ENCODE data around the gene SMYD1. TPM values are rescaled to one million over a fixed set of nuclear protein-coding genes. Genes with fewer than 3 reads are reported as not detected.

Gene SMYD1
- total and polyA plus RNA-seq, 2 donors (not counting 1 experiment from before 2014, with no cell fraction given): not detected

DNA sequence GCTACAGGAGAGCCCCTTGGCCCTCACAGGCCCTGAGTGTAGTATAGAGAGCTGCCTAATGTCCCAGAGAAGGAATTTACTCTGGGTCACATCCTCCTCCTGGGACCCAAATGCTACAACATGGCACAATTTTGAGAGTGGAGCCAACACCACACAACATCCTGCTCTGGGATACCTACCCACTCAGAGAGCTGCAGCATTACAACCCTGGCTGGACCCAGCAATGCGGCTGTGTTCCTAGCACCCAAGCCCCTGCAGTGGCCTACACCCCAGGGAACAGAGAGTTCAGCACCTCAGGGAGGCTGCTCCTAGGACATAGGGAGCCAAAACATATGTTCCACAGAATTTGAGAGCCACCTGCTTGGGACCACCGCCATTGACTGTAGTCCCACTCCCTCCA lies 79.5 kb downstream of the SMYD1 start:
- Mint-ChIP-seq H3K27me3 (peaks cover 34% of the 10 kb centered on the region), H3K9me3 (ENCODE audit: insufficient read depth) (peaks cover 7% of the 10 kb centered on the region), H3K27ac (no peak overlapping the region), H3K4me1 (no peaks in the 10 kb centered on the region), H3K4me3 (no peak overlapping the region)
- peaks cover 6 to 20% (median 17%) of the 10 kb centered on the region in 3 donors for H3K9me3 ChIP-seq (ENCODE audit: control extremely low read depth in 1 of 3, control insufficient read depth in 2 of 3, insufficient read depth in 1 of 3, low read length in 2 of 3)
- ChIA-PET POLR2A (no interaction called here), CTCF (no interaction called here)
- no peak overlapping the region for H3K9ac ChIP-seq (ENCODE audit: low read length)
- H3K4me1 ChIP-seq (ENCODE audit: control insufficient read depth in 2 of 2, insufficient read depth in 2 of 2, low read length in 2 of 2): no peaks in the 10 kb centered on the region
- no peak overlapping the region for H3K4me2 ChIP-seq (replicated peaks; ENCODE audit: low read depth, low read length, poor library complexity, severe bottlenecking)
- intact Hi-C loops (cut with micrococcal nuclease): no loop called here
- H3K27ac ChIP-seq (ENCODE audit: low read length in 2 of 2): no peak overlapping the region
- no peaks in the 10 kb centered on the region for H3K36me3 ChIP-seq (replicated peaks in 1 of 2; ENCODE audit: control extremely low read depth in 1 of 2, control insufficient read depth in 1 of 2, extremely low read depth in 1 of 2, insufficient read depth in 2 of 2, low read length in 1 of 2)
- TF ChIP-seq, protein P1, sequence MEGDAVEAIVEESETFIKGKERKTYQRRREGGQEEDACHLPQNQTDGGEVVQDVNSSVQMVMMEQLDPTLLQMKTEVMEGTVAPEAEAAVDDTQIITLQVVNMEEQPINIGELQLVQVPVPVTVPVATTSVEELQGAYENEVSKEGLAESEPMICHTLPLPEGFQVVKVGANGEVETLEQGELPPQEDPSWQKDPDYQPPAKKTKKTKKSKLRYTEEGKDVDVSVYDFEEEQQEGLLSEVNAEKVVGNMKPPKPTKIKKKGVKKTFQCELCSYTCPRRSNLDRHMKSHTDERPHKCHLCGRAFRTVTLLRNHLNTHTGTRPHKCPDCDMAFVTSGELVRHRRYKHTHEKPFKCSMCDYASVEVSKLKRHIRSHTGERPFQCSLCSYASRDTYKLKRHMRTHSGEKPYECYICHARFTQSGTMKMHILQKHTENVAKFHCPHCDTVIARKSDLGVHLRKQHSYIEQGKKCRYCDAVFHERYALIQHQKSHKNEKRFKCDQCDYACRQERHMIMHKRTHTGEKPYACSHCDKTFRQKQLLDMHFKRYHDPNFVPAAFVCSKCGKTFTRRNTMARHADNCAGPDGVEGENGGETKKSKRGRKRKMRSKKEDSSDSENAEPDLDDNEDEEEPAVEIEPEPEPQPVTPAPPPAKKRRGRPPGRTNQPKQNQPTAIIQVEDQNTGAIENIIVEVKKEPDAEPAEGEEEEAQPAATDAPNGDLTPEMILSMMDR (IDR thresholded peaks at IDR 0.05): no peak
- no peak for TF ChIP-seq EZH2 (IDR thresholded peaks at IDR 0.05; ENCODE audit: borderline replicate concordance, insufficient read depth, low read depth, low read length, poor library complexity, severe bottlenecking)
- ATAC-seq (ENCODE audit: low read depth) (no peak), DNase-seq (no peak)
- no peaks in the 10 kb centered on the region for H3K79me2 ChIP-seq (ENCODE audit: control insufficient read depth, insufficient read depth, low read length)
- H4K20me1 ChIP-seq (ENCODE audit: control insufficient read depth, insufficient read depth, low read length, poor library complexity, severe bottlenecking): no peaks in the 10 kb centered on the region
- H3K27me3 ChIP-seq (replicated peaks in 1 of 4; ENCODE audit: control extremely low read depth in 1 of 4, control insufficient read depth in 3 of 4, insufficient read depth in 4 of 4, low read length in 3 of 4): peaks cover 0 to 9% (median 3%) of the 10 kb centered on the region in 4 experiments
- WGBS (ENCODE audit: insufficient coverage): 100% methylated on average over 2 of the region's 2 CpGs
- H2AFZ ChIP-seq (ENCODE audit: insufficient read depth, low read depth, low read length, poor library complexity, severe bottlenecking): no peak overlapping the region
- no peak overlapping the region for H3K4me3 ChIP-seq (ENCODE audit: control extremely low read depth in 1 of 5, extremely low read depth in 1 of 5, insufficient read depth in 1 of 5, low read depth in 2 of 5, low read length in 4 of 5)

DNA sequence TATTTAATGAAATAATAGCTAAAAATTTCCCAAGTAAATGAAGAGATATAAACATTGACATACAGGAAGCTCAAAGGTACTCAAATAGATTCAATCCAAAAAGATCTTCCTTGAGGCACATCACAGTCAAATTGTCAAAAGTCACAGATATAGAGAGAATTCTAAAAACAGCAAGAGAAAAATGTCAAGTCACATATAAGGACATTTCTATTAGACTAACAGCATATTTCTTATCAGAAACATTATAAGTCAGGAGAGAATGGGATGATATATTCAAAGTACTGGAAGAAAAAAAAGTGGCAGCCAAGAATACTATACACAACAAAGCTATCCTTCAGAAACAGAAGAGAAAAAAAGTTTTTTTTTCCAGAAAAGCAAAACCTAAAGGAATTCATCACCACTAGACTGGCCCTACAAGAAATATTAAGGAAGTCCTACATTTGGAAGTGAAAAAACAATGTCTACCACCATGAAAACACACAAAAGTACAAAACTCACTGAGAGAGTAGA lies 81.4 kb downstream of the SMYD1 start:
- DNase-seq (no peak), ATAC-seq (ENCODE audit: low read depth) (no peak)
- H3K9me3 ChIP-seq (ENCODE audit: control extremely low read depth in 1 of 3, control insufficient read depth in 2 of 3, insufficient read depth in 1 of 3, low read length in 2 of 3): peaks cover 6 to 30% (median 13%) of the 10 kb centered on the region in 3 donors
- no peak overlapping the region for H2AFZ ChIP-seq (ENCODE audit: insufficient read depth, low read depth, low read length, poor library complexity, severe bottlenecking)
- ChIA-PET POLR2A (no interaction called here), CTCF (no interaction called here)
- no peak overlapping the region for H3K4me3 Mint-ChIP-seq
- no peaks in the 10 kb centered on the region for H3K4me1 ChIP-seq (ENCODE audit: control insufficient read depth in 2 of 2, insufficient read depth in 2 of 2, low read length in 2 of 2)
- peaks cover 17% of the 10 kb centered on the region for H3K9me3 Mint-ChIP-seq (ENCODE audit: insufficient read depth)
- peaks cover 0 to 9% (median 2%) of the 10 kb centered on the region in 4 experiments for H3K27me3 ChIP-seq (replicated peaks in 1 of 4; ENCODE audit: control extremely low read depth in 1 of 4, control insufficient read depth in 3 of 4, insufficient read depth in 4 of 4, low read length in 3 of 4)
- H4K20me1 ChIP-seq (ENCODE audit: control insufficient read depth, insufficient read depth, low read length, poor library complexity, severe bottlenecking): no peaks in the 10 kb centered on the region
- intact Hi-C loops (cut with micrococcal nuclease): no loop called here
- no peaks in the 10 kb centered on the region for H3K4me1 Mint-ChIP-seq
- H3K27me3 Mint-ChIP-seq: peaks cover 28% of the 10 kb centered on the region
- H3K27ac ChIP-seq (ENCODE audit: low read length in 2 of 2): no peak overlapping the region
- H3K4me3 ChIP-seq (ENCODE audit: control extremely low read depth in 1 of 5, extremely low read depth in 1 of 5, insufficient read depth in 1 of 5, low read depth in 2 of 5, low read length in 4 of 5): no peak overlapping the region
- no peak overlapping the region for H3K9ac ChIP-seq (ENCODE audit: low read length)
- H3K27ac Mint-ChIP-seq: no peak overlapping the region
- H3K4me2 ChIP-seq (replicated peaks; ENCODE audit: low read depth, low read length, poor library complexity, severe bottlenecking): no peak overlapping the region
- TF ChIP-seq EZH2 (IDR thresholded peaks at IDR 0.05; ENCODE audit: borderline replicate concordance, insufficient read depth, low read depth, low read length, poor library complexity, severe bottlenecking): no peak
- TF ChIP-seq, protein P1 (IDR thresholded peaks at IDR 0.05): no peak
- no peaks in the 10 kb centered on the region for H3K79me2 ChIP-seq (ENCODE audit: control insufficient read depth, insufficient read depth, low read length)
- H3K36me3 ChIP-seq (replicated peaks in 1 of 2; ENCODE audit: control extremely low read depth in 1 of 2, control insufficient read depth in 1 of 2, extremely low read depth in 1 of 2, insufficient read depth in 2 of 2, low read length in 1 of 2): no peaks in the 10 kb centered on the region

Measured in B cell (primary cell).